NCI-H69 (cell line): ENCODE results near the gene AMBRA1.
"Not testable (repeated sequence)": the region's sequence is repeated elsewhere in the genome, so short reads cannot be mapped to it uniquely, and the experiment has no call there.

Experiments used
- DNase-seq: peaks from one replicate; lab custom pipeline; 2025; lab: John Stamatoyannopoulos, UW

AMBRA1 gene

DNA sequence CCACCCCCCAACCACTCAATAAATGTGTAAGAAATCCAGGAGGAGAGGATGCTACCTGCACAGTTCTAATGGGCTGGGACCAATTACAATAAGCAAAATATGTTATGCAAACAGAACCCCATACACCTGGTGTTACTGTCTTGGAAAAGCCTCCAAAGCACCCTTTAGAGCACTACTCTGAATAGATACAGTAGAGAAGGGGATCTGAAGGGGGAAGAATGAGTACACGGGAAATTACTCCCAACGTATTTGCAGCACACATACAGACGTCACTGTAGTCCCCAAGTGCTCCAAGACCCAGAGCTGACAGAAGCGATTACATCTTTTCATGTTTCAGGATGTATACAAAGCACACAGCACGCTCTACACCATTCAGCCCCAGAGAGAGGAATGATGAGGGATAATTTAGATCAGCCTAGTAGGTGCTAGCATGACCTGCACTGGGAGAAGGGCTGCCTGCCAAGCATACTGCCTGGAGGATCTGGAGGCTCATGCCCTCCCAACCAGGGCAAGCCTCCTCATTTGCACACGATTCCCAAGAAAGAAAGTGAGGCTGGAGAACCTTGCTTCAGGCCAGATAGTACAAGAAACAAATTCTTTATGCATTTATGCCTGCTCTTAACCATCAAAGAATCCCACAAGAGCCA is 63.8 kb downstream of the AMBRA1 start:
- DNase-seq, result no peak

GRCh38 chr11:46529095-46529905 is 64.5 kb downstream of the AMBRA1 start:
- DNase-seq, result peak; percentile 79

DNA sequence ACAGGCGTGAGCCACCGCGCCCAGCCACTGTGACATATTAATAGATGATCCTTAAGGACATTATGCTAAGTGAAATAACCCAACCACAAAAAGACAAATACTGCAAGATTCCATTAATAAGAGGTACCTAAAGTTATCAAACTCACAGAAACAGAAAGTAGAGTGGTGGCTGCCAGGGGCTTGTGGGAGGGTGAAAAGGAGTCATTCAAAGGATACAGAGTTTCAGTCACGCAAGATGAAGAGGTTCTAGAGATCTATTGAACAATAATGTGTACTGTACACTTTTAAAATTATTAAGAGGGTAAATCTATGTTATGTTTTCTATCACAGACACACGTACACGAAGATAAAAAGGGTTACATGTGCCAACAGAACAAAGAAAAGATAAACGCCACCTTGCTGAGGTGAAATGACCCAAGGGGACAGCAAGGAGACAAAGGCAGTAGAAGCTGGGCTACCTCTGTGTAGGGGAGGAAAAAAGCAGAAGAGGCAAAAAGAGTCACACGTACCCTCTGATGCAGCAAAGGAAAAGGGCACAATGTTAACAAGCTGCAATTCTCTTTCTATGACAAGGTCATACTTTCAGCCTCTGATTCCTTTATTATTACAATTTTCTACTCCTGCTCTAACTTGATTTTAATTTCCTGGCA is 65.3 kb downstream of the AMBRA1 start:
- DNase-seq, result no peak

- DNase-seq, result no peak
Measured at GRCh38 chr11:46527591-46528130, 66.2 kb downstream of the AMBRA1 start.

- DNase-seq, result no peak
Measured at GRCh38 chr11:46526216-46527215, 67.3 kb downstream of the AMBRA1 start.

DNA sequence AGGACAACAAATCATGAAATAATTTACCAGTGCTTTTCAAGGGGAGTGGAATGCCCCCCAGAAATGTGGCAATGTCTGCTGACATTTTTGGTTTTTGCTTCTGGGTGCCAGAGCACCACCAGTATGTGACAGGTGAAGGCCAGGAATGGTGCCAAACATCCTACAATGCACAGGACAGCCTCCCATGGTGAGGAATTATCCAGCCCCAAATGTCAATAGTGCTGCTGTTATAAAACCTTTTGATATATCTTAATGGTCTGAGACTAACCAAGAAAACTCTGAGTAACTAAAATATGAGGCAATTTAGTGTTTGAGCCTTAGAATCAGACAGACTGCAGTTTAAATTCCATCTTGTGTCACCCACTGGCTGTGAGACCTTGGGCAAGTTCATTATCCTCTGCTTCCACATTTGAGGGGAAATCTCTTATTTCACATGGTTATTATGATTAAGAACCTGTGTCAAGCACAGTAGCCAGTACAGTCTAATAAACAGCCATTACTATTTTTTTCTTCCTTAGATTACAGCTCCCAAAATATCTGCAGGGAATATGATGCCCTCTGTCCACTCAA is 69.5 kb downstream of the AMBRA1 start:
- peak; percentile 93 for DNase-seq

- DNase-seq, result no peak
Measured at GRCh38 chr11:46523290-46523689, 70.5 kb downstream of the AMBRA1 start.

- no peak for DNase-seq
Measured at GRCh38 chr11:46522682-46523281, 71.0 kb downstream of the AMBRA1 start.

DNA sequence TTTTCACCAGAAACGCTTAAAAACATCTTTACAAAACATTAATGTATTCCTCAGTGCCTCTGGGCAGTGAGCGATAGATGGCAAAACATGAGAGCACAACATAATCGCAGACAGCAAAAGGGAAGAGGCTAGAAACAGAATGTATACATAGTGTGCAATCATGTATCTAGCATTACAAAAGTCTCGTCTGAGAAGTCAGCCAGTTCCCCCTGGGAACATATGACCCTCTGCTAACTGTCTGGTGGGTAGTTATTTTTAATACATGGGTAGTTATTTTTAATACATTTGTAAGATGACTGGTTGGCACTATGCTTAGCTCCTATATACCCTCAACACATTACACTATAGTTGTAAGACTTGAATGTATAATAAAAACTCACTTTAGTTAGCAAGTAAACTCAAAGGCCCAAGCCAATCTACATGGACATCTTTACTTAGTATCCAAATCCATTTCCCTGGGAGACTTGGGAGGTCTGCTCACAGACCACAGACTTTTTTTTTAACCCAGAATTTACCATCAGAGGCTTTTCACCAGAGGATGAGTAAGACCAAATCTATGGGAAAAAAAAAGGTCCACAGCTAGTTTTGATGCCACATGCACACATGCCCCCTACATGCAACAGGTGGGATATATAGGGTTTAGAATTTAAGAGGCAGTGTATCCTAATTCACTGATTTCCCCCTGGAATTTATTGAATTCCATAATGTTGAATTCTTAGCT is 71.7 kb downstream of the AMBRA1 start:
- DNase-seq, result peak; percentile 33

- peak; percentile 64 for DNase-seq
Measured at GRCh38 chr11:46520971-46521745, 72.7 kb downstream of the AMBRA1 start.

DNA sequence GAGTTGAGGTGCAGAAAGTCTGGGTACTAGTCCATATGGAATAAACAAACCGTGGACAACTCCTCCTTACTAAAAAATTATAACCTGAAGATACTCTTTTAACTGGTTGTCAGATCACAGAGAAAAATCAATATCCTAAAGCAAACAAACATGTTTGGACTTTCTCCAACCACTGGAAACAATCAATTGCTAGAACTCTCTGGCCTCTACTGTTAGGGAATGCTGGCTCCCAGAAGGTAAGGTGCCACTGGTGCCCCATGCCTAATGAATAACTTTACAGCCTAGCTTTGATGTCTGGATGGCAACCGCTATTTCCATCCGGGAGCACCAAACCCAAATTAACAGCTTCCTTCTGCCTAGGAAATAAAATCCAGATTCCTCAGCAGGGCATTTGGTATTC is 74.5 kb downstream of the AMBRA1 start:
- DNase-seq, result no peak

- DNase-seq, result not testable (repeated sequence)
Measured at GRCh38 chr11:46518928-46519327, 74.9 kb downstream of the AMBRA1 start.

DNA sequence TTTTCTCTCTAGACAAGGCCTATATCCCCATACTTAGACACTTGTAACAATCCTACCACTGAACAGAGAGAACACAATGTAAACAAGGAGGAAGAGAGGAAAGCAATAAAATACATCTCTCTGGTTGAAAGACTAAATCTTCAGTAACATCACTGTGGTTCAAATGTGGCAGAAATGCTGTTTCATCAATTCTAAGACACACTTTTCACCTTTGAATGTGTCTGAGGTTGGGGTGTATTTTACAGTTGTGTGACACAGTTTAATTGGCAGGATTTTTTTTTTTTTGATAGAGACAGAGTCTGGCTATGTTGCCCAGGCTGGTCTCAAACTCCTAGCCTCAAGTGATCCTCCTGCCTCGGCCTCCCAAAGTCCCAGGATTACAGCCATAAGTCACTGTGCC is 79.5 kb downstream of the AMBRA1 start:
- DNase-seq, result no peak

DNA sequence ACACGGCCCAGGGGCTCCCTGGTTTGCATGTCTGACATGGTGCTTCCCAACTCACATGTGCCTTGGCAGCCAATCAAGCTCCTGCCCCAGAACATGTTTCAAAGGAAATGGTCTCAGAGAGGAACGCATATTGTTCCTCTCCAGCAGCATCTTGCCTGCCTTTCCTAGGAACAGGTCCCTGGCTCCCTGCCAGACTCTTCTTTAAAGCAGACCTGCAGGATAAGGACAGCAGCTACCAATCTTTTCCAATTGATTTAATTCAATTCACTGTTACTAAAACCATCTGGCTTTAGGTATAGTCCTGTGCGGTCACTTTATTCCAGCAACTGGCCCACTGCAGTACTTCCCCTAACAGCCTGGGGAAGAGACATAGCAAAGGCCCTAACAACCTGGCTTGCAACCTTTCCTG is 79.9 kb downstream of the AMBRA1 start:
- peak; percentile 92 for DNase-seq

DNA sequence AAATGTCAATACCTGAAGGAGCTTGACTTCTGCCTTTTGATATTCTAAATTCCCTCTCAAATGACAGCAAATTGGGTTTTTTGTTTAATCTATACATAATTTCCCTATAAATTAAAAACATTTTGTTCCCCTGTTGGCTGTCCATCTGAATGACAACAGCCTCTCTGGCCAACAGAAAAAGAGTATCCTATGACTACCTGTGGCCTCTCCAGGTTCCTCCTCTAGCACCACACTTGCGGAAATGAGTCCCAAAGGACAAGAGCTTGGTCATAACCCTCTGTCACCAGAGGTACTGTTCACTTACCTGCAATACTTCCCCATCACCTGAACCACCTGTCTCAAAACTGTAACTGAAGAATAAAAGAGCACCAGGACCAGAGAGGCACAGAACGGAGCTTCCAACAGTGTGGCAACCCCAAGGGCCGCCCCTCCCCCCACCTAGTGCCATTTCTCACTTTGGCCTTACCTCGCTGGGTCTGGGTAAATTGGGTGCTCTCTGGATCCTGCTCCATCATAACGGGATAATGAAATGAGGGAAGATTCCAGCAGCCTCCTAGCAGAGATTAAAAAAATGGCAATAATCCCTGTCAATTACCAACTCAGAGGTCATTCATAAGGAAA is 81.5 kb downstream of the AMBRA1 start:
- no peak for DNase-seq

- no peak for DNase-seq
Measured at GRCh38 chr11:46511342-46511741, 82.5 kb downstream of the AMBRA1 start.

GRCh38 chr11:46508360-46508759 is 85.5 kb downstream of the AMBRA1 start:
- DNase-seq, result no peak

DNA sequence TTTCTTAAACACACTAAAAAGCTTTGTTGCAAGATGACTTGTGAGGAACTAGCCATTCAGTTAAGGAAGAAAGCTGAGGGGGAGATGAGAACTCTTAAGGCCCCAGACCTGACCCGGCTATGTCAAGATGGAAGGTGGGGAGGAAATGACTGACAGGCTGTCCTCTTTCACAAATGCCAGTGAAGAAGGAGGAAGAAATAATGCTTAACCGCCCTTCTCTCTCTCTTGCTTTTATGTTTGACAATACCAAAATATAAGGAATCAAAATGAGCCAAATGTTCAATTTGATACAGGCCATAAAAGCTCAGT is 87.4 kb downstream of the AMBRA1 start:
- DNase-seq, result no peak
